GM18951 (cell line): ENCODE results near the gene LPIN3.

Source experiments
- POLR2A ChIP-seq: IDR thresholded peaks from 4 replicates; pipeline ENCODE4 v1.6.1; 2011; ENCODE audit warnings: mild to moderate bottlenecking; ENCODE audit not compliant: insufficient read length, insufficient read depth; ENCODE audit errors: extremely low read depth
- in situ Hi-C: fragments of 300-500 bp; cut with MboI; formaldehyde crosslinking; loops from one replicate; pipeline ENCODE4 v1.12.0; 2022; ENCODE audit warnings: low sequenced_read_pairs, mixed read lengths, inconsistent platforms; ENCODE audit not compliant: unreplicated experiment

LPIN3 gene

DNA sequence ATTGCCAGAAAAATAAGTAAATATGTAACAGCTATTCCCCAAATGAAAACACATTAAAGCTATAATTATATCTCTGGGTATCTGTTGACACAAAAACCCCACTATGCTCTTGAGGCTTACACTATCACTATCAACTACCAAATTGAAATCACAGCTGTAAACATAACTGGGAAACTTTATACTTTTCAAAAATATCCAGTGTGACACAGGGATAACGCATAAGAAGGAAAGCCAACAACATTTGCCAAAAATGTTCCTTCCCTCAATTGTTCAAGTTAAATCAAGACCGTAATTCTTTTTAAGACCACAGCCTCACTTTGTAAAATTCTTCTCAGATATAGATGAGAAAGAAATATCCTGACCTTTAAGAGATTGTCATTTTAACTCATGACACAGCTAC is 26.2 kb upstream of the LPIN3 start:
- no peak for TF ChIP-seq POLR2A
- in situ Hi-C loops, result no loop called here

DNA sequence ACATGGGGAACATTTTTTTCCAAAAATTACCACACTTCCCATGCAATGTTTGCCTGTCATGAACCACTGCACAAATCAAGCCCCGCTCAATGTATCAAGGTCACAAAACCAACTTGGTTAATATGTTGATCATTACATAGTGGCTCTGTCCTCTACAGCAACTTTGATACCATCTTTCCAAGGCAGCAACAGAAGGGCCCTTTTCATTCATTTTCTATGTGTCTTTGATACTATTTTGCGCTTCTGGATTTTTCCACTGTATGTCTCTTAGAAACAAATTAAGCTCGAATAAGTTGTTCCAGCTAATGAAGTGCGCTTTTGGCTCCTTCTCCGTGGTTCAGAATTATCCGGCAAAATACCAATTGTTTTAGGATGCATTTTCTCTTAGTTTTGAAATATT is 24.6 kb upstream of the LPIN3 start:
- no peak for TF ChIP-seq POLR2A
- in situ Hi-C loops, result no loop called here

DNA sequence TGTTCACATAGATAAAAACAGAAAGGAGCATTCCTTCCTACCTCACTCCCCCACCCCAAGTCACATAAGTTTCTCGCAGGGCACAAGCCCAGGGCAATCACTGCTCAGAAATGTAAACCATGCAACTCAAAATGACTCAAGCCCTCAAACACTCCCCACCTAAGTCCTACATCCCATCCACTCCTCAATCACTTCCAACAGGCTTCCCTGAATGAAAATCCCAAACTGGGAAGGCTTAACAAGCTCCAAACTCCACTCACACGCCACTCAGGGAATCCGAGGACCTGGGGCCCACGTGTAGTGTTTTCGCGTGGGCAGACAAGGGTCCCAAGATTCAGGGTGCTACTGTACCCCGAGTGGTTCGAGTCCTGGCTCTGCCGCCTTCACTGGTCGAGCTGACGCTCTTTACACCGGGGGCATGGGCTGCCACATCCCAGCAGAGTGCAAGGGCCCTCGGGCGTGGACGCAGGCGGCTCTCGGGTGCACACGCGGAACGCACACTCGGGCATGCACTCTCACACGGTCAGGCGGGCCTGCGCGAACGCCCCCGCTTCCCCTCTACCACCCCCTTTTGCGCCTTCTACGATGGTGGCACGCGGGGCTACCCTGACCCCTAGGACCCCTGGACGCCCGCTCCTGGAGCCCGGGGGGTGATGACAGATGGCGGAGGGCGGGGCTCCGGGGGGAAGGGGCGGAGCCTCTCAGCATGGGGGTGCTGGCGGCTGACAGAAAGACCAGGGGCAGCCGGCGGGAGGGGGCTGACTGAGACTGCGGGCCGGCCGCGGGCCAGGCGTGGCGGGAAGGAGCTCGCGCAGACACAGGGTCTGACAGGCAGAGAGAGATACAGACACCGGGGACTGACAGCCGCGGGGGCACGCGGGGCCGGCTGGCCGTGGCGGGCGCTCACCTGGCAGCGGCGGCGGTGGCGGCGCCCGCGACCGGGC is 23.7 kb upstream of the LPIN3 start:
- TF ChIP-seq POLR2A, result no peak
- in situ Hi-C loops, result no loop called here

DNA sequence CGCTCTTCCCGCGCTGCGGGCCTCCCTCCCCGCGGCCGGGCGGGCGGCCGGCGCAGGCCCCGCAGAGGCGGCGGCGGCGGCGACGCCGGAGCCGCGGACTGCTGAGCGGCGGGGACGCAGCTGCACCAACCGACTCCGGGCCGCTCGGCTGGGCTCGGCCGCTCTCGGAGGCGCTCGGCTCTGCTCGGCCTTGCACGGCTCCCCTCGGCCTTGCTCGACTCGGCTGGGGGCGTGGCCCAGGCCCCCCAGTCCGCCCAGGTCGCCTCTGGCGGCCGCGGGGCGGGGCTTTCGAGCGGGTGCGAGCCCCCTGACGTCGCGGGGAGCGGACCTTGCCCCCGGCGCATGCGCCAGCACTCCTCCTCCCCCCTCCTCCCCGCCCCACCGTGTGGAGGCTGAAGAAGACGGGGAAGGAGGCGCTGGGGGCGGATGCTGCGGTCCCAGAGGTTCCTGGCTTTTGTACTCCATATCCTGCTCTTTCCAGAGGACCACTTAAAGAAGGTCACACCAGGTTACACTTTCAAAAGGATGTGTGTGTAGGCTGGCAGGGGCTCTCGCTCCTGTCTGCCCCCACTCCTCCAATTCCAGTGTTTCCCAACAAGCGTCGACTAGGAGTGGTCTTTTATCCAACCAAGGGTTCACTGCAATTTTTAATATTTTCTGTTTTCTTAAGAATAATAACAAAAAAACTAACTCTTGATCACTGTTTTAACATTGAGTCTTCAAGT is 22.9 kb upstream of the LPIN3 start, which contains the start of gene ZHX3:
Gene ZHX3, minus strand, starts transcription at position 186 of the 725 bp plus-strand sequence. CDS start 112,815 bp downstream, outside the sequence.
- in situ Hi-C loops, result no loop called here
- TF ChIP-seq POLR2A, result peak; percentile 77

DNA sequence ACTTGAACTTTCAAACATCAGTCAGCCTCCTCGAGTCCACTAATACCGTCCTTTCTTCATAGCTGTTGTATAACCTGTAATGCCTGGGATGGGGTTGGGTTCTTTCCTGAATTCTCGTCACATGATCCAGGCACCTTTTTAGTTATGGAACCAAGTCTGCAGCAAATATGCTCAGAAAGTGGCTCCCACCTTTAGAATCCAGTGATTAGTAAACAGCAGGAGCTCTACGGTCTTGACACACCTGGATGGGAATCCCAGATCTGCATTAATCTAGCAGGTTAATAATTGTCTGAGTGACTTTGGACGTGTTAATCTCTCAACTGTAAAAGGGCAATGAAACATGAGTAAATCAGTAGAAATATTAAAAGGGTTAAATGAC is 22.4 kb upstream of the LPIN3 start:
- TF ChIP-seq POLR2A, result no peak
- in situ Hi-C loops, result no loop called here

DNA sequence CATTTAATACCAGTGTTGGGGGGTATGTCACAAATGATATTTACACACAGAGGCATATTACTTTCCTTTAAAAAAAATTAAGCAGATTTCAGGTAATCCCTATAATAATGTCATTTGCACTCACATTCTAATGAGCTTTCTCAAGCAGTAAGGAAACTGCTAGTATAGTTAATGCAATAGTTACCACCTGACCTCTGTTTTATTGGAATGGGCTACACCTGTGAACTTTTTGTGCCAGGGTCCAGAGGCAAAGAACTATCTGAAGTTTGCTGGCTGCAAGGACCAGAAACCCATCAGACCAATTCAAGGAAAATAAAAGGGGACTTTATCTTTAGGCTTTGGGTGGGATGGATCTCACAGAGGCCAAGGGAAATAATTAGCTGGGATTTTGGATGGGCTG is 20.2 kb upstream of the LPIN3 start:
- TF ChIP-seq POLR2A, result no peak
- in situ Hi-C loops, result no loop called here

DNA sequence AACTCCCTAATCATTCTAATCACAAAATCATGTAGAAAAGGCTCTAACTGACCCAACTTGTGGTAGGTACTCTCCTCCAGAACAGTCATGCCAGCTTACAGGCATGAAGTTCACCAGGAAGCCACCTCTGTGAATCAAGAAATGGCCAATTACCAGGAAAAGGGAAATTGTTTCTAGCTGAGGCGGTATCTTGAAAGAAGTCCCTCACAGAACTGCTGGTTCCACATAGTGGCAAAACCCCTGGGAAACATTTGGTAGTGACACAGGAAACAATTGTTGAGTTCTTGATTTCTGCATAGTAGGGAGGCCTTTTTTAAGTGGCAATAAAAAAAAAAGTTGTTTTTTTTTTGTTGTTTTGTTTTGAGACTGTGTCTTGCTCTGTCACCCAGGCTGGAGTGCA is 19.6 kb upstream of the LPIN3 start:
- TF ChIP-seq POLR2A, result no peak
- in situ Hi-C loops, result no loop called here

DNA sequence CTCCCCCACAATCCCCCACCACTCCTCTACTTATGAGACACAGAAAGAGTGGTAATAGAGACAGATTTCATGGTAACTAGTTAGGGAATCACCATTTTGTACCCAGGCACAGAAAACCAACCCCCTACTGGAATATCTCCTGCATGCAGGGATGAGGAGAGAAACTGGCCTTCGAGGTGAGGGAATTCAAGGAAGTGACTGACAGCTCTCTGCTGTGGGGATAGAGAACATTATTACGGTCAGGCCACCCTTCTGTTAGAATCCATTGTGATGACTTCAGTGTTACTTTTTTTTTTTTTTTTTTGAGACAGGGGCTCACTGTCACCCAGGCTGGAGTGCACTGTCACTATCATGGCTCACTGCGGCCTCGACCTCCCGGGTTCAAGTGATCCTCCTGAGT is 13.4 kb upstream of the LPIN3 start:
- no peak for TF ChIP-seq POLR2A
- in situ Hi-C loops, result no loop called here

DNA sequence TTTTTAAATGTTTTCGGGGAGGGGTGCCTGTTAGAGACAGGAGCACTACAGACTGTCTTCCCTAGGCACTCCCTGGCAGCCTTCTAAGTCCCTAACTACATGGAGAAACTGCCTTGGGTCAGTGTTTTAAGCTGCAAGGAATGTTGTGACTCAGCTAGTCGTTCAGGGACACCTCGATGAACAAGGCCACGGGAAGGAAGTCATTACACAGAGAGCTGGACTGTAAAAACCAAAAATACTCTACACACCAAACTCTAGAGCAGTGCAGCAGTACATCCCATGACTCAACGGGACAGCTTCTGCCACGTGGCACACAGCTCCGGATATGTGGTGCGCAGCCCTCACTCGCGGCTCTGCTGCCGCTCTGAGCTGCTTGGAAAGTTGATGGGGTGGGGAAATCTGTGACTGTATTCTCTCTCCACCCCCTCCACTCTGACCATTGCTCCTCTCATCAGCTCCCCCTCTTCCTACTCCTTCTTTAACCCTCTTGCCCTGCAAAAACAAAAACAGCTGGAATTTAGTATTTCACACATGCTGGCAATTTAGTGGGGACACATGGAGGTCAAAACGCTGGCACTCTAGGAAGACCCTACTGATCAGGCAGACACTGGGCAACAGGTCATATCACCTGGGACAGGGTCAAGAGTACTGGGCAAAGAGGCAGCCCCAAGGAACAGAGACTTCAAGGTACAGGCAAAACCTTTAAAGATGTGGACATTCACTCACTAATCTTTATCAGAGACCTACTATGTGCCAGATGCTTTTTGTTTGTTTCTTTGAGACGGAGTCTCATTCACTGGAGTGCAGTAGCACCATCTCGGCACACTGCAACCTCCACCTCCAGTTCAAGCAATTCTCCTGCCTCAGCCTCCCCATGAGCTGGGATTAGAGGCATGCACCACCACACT is 10.9 kb upstream of the LPIN3 start:
- in situ Hi-C loops, result loop anchor here (10.0 kb wide), 1 partner anchor 355 kb away; no protein-coding TSS in a partner anchor
- TF ChIP-seq POLR2A, result peak; percentile 29

DNA sequence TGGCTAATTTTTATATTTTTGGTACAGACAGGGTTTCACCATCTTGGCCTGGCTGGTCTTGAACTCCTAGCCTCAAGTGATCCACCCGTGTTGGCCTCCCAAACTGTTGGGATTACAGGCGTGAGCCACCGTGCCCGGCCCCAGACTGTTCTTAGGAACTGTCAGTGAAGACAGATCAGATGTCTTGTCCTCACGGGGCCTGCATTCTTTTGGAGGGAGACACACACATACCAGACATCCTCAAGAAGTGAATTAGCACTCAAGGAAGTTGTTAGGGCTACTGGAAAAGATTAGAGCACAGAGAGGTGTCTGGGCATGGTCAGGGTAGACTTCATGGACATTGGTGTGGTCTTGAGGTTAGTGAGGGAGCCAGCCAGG is 10.3 kb upstream of the LPIN3 start:
- in situ Hi-C loops, result loop anchor here (10.0 kb wide), 1 partner anchor 356 kb away; no protein-coding TSS in a partner anchor
- TF ChIP-seq POLR2A, result no peak

DNA sequence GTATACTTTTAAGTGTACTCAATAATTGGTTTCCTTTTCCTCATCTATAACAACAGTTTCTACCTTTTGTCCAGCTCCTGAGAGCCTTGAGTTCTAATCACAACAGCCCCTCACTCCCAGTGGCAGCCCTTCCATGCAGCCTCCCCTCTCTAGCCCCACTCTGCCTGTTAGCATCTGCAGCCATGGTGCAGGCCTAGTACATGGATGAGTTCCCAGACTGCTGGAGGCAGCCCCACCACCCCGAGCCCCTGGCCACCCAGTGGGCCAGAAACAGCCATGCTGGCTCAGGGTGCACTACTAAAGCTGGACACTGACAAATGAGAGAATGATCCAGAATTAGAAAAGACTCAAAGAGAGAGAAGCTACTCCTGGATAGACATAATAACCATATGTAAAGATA is 9.7 kb upstream of the LPIN3 start:
- in situ Hi-C loops, result loop anchor here (10.0 kb wide), 1 partner anchor 356 kb away; no protein-coding TSS in a partner anchor
- no peak for TF ChIP-seq POLR2A

DNA sequence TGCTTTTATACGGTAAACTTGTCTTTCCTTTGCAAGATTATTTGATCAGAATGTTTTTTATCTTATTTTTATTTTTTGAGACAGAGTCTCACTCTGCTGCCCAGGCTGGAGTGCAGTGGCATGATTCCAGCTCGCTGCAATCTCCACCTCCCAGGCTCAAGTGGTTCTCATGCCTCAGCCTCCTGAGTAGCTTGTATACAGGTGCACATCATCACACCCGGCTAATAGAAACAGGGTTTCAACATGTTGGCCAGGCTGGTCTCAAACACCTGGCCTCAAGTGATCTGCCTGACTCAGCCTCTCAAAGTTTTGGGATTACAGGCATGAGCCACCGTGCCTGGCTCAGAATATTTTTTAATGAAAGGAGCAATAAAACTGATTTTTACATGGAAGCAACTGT is 8.9 kb upstream of the LPIN3 start:
- TF ChIP-seq POLR2A, result no peak
- in situ Hi-C loops, result loop anchor here (10.0 kb wide), 1 partner anchor 357 kb away; no protein-coding TSS in a partner anchor
